ENCODE measurements around the gene PHF11. TPM values are rescaled to one million over a fixed set of nuclear protein-coding genes. Genes with fewer than 3 reads are reported as not detected.
"Not testable (repeated sequence)": the region's sequence is repeated elsewhere in the genome, so short reads cannot be mapped to it uniquely, and the experiment has no call there.

The PHF11 gene
- polyA plus RNA-seq, 6 donors from 2014 or later: 84.6 to 101 (median 97.1) TPM

DNA sequence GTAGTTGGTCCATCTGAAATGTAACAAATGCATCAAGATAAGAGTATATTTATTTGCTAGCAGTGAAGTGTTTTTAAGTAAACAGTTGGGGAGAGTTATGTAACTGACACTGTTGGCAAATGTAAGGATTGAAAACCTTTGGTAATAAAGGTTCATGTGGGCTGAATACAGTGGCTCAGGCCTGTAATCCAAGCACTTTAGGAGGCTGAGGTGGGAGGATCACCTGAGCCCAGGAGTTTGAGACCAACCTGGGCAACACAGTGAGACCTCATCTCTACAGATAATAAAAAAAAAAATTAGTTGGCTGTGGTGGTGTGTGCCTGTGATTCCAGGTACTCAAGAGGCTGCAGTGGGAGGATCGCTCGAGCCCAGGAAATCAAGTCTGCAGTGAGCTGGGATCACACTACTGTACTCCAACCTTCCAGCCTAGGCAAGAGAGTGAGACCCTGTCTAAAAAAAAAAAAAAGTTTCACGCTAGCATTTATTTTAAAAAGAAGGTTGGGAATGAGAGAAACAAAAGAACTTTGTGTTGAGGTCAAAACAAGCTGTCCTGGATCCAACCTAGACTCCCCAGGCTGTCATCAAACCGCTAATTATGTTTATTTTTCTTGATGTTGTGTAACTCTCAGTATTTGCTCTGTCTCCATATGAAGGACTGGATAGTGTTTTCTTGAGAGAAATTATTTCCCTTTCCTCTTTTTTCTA lies 31.0 kb upstream of the PHF11 start:
- no peak for ATAC-seq (ENCODE audit: low read depth in 2 of 2)
- H3K36me3 Mint-ChIP-seq: peaks cover 22 to 51% of the 10 kb centered on the region in 2 donors
- H3K9me3 Mint-ChIP-seq: peaks cover 0 to 21% (median 14%) of the 10 kb centered on the region in 7 donors
- H3K4me1 Mint-ChIP-seq: no peaks in the 10 kb centered on the region
- no peaks in the 10 kb centered on the region for H3K27me3 Mint-ChIP-seq
- DNase-seq: no peak
- no peak overlapping the region for H3K4me3 Mint-ChIP-seq
- peak overlapping the region in 2 of 6 donors; percentile 62 to 76 for H3K27ac Mint-ChIP-seq

DNA sequence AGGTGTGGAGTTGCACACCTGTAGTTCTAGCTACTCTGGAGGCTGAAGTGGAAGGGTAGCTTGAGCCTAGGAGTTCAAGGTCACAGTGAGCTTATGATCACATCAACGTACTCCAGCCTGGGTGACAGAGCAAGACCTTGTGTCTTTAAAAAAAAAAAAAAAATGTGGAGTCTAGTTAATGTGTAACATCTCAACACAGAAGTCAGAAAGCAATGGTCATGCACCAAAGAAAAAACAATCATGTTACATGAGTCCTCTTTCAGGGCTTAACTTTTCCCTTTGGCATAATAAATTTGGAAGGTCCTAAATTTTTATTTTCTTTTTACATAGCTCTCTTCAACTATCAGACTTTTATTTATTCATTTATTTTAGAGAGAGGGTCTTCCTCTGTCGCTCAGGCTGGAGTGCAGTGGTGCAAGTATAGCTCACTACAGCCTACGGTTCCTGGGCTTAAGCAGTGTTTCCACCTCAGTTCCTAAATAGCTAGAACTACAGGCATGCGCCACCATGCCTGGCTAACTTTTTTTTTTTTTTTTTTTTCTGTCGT lies 29.4 kb upstream of the PHF11 start:
- Mint-ChIP-seq H3K4me3 (no peak overlapping the region), H3K4me1 (no peaks in the 10 kb centered on the region), H3K9me3 (peaks cover 0 to 20% (median 14%) of the 10 kb centered on the region in 7 donors), H3K36me3 (peaks cover 22 to 45% of the 10 kb centered on the region in 2 donors), H3K27ac (peak overlapping the region in 1 of 6 donors; percentile 18), H3K27me3 (no peaks in the 10 kb centered on the region)
- ATAC-seq (ENCODE audit: low read depth in 2 of 2) (no peak), DNase-seq (no peak)

DNA sequence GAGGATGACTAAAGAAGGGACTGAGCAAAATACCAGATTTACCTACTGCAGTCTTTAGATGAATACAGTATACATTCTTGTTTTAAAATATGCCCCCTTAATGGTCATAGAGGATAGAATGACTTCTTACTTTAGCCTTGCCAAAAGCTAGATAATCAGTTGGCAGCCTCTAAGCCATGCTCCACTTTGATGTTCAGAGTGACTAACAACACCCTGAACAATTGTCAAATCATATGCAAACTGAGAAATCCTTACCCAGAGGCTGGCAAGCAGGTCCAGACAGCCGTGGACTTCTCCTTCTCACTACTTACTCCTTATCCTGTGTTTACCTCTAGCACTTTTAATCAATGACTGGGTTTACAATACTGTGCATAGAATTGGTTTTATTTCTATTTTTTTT lies 23.6 kb upstream of the PHF11 start:
- H3K27me3 Mint-ChIP-seq: no peaks in the 10 kb centered on the region
- peaks cover 8 to 24% of the 10 kb centered on the region in 2 donors for H3K36me3 Mint-ChIP-seq
- H3K4me3 Mint-ChIP-seq: no peak overlapping the region
- no peak for ATAC-seq (ENCODE audit: low read depth in 2 of 2)
- peaks cover 0 to 2% (median 0%) of the 10 kb centered on the region in 3 donors for H3K4me1 Mint-ChIP-seq
- peak overlapping the region in 3 of 6 donors; percentile 11 to 91 (median 80) for H3K27ac Mint-ChIP-seq
- no peaks in the 10 kb centered on the region for H3K9me3 Mint-ChIP-seq
- DNase-seq: no peak

DNA sequence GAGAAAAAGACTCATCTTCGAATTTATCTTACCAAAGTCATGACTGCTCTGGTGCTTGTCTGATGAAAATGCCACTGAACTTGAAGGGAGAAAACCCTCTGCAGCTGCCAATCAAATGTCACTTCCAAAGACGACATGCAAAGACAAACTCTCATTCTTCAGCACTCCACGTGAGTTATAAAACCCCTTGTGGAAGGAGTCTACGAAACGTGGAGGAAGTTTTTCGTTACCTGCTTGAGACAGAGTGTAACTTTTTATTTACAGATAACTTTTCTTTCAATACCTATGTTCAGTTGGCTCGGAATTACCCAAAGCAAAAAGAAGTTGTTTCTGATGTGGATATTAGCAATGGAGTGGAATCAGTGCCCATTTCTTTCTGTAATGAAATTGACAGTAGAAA lies 19.2 kb upstream of the PHF11 start:
- H3K4me3 Mint-ChIP-seq: no peak overlapping the region
- H3K4me1 Mint-ChIP-seq: peaks cover 0 to 2% (median 0%) of the 10 kb centered on the region in 3 donors
- H3K36me3 Mint-ChIP-seq: peaks cover 8 to 11% of the 10 kb centered on the region in 2 donors
- no peak overlapping the region for H3K27ac Mint-ChIP-seq
- DNase-seq (no peak), ATAC-seq (ENCODE audit: low read depth in 2 of 2) (no peak)
- no peaks in the 10 kb centered on the region for H3K27me3 Mint-ChIP-seq
- no peaks in the 10 kb centered on the region for H3K9me3 Mint-ChIP-seq

DNA sequence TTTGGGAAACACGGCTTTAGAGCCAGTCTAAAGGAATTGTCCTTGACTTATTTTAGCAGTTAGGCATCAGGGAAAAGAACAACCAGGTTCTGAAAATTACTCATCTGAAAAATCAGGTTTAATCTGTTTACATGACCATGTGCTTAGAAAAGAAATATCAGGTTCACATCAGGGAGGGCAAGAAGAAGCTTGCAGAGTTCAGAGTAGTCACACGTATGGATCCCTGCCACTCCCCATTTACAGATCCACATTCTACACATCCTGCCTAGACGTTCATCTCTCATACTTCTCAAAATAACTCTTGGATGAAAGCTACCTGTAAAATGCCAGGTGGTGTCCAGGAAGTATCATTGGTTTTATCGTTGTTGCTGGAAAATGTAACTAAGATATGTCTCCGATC lies 14.0 kb upstream of the PHF11 start:
- Mint-ChIP-seq H3K27ac (no peak overlapping the region), H3K4me3 (no peak overlapping the region), H3K9me3 (no peaks in the 10 kb centered on the region), H3K27me3 (no peaks in the 10 kb centered on the region), H3K4me1 (no peaks in the 10 kb centered on the region), H3K36me3 (peaks cover 5 to 13% of the 10 kb centered on the region in 2 donors)
- ATAC-seq (ENCODE audit: low read depth in 2 of 2): no peak
- no peak for DNase-seq

DNA sequence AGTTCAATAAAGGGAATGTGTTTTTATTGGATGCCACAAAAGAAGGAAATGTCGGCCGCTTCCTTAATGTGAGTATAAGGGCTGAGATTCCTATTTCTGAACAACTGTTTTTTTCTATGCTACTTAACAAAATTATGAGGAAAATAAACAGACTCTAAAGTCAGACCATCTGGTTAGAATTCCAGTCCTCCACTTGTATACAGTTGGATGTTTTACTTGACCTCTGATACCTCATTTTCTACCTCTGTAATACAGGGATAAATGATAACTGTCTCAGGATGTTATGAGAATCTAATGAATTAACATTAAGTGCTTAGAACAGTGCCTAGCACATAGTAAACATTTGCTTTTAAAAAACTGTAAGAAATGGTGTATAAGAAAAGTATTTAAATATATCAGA lies 7.2 kb upstream of the PHF11 start:
- Mint-ChIP-seq H3K4me3 (no peak overlapping the region), H3K36me3 (peaks cover 10 to 20% of the 10 kb centered on the region in 2 donors), H3K4me1 (no peaks in the 10 kb centered on the region), H3K27ac (no peak overlapping the region), H3K9me3 (no peaks in the 10 kb centered on the region), H3K27me3 (no peaks in the 10 kb centered on the region)
- ATAC-seq (ENCODE audit: low read depth in 2 of 2) (no peak), DNase-seq (no peak)

DNA sequence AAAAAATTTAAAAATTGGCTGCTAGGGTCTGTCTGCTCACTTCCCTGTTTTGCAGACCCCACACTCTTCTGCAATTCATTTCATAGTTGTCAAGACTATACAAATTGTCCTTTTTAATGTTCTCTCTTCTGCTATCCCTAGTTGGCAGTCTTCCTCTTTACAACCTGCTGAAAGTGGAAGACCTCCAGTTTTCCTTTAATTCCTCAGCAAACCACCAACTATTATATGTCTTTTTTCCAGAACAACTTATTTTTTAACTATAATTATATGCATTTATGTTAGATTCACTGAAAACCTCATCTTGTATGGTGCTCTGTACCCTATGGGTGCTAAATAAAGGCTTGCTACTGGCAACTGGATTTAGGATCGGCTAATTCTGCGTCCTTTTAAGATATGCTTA lies 1.1 kb upstream of the PHF11 start:
- no peaks in the 10 kb centered on the region for H3K9me3 Mint-ChIP-seq
- no peaks in the 10 kb centered on the region for H3K36me3 Mint-ChIP-seq
- peak overlapping the region in 5 of 6 donors; percentile 98 to 100 (median 99) for H3K27ac Mint-ChIP-seq
- no peaks in the 10 kb centered on the region for H3K27me3 Mint-ChIP-seq
- DNase-seq (no peak), ATAC-seq (ENCODE audit: low read depth in 2 of 2) (no peak)
- peaks cover 27 to 36% (median 32%) of the 10 kb centered on the region in 3 donors for H3K4me1 Mint-ChIP-seq
- H3K4me3 Mint-ChIP-seq: peak overlapping the region; percentile 94 to 99 (median 99)

DNA sequence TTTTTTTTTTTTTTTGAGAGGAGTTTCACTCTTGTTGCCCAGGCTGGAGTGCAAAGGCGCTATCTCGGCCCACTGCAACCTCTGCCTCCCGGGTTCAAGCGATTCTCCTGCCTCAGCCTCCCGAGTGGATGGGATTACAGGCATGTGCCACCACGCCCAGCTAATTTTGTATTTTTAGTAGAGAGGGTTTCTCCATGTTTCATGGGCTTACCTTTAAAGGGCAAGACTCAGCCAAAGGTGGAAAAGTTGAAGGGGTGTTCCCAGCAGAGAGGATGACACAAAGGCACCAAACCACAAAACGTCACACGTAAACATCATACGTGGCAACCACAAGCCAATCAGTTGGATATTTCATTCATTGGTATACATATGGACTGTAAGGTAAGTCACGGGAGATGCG lies 1.1 kb downstream of the PHF11 start:
- Mint-ChIP-seq H3K27ac (peak overlapping the region; percentile 91 to 99 (median 95)), H3K4me3 (peak overlapping the region; percentile 32 to 95 (median 92)), H3K4me1 (peaks cover 33 to 43% (median 42%) of the 10 kb centered on the region in 3 donors)
- ATAC-seq (ENCODE audit: low read depth in 2 of 2); H3K36me3 Mint-ChIP-seq; H3K9me3 Mint-ChIP-seq; H3K27me3 Mint-ChIP-seq: not testable (repeated sequence)
- peak; percentile 4 for DNase-seq

DNA sequence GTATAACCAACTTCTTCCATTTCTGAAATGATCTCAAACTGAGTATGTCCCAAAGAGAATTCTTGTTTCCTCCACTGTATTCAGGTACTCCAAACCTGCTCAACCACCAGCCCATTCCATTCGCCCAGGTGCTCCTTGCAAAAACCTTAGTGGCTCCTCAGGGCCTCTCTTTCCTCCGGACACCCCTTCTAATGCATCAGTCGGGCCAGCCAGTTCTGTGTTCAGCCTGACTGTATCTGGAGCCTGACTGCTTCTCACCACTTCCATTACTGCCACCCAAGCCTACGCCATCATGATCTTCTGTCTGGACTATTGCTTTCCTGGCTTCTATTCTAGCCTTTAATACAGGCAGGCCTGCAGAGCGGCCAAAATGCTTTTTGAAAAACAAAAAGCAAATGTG lies 1.5 kb downstream of the PHF11 start:
- H3K27ac Mint-ChIP-seq: peak overlapping the region; percentile 74 to 99 (median 95)
- no peaks in the 10 kb centered on the region for H3K9me3 Mint-ChIP-seq
- H3K4me3 Mint-ChIP-seq: peak overlapping the region; percentile 69 to 95 (median 92)
- peaks cover 0 to 7% of the 10 kb centered on the region in 2 donors for H3K36me3 Mint-ChIP-seq
- H3K4me1 Mint-ChIP-seq: peaks cover 33 to 43% (median 42%) of the 10 kb centered on the region in 3 donors
- DNase-seq (no peak), ATAC-seq (ENCODE audit: low read depth in 2 of 2) (no peak)
- no peaks in the 10 kb centered on the region for H3K27me3 Mint-ChIP-seq

DNA sequence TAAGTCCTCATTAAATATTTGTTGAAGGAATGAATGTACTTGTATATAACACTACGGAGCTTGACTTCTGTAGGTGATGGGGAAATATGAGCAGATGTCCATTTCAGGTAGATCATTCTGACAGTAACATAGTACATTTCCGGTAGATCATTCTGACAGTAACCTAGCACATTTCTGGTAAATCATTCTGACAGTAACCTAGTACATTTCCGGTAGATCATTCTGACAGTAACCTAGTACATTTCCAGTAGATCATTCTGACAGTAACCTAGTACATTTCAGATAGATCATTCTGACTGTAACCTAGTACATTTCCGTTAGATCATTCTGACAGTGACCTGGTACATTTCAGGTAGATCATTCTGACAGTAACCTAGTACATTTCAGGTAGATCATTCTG lies 2.5 kb downstream of the PHF11 start:
- peaks cover 0 to 1% (median 0%) of the 10 kb centered on the region in 7 donors for H3K9me3 Mint-ChIP-seq
- peak overlapping the region in 2 of 6 donors; percentile 97 to 98 for H3K27ac Mint-ChIP-seq
- DNase-seq: no peak
- no peak for ATAC-seq (ENCODE audit: low read depth in 2 of 2)
- peaks cover 0 to 13% of the 10 kb centered on the region in 2 donors for H3K36me3 Mint-ChIP-seq
- H3K4me1 Mint-ChIP-seq: peaks cover 37 to 49% (median 46%) of the 10 kb centered on the region in 3 donors
- no peaks in the 10 kb centered on the region for H3K27me3 Mint-ChIP-seq
- H3K4me3 Mint-ChIP-seq: peak overlapping the region in 3 of 8 donors; percentile 94 to 95 (median 94)

DNA sequence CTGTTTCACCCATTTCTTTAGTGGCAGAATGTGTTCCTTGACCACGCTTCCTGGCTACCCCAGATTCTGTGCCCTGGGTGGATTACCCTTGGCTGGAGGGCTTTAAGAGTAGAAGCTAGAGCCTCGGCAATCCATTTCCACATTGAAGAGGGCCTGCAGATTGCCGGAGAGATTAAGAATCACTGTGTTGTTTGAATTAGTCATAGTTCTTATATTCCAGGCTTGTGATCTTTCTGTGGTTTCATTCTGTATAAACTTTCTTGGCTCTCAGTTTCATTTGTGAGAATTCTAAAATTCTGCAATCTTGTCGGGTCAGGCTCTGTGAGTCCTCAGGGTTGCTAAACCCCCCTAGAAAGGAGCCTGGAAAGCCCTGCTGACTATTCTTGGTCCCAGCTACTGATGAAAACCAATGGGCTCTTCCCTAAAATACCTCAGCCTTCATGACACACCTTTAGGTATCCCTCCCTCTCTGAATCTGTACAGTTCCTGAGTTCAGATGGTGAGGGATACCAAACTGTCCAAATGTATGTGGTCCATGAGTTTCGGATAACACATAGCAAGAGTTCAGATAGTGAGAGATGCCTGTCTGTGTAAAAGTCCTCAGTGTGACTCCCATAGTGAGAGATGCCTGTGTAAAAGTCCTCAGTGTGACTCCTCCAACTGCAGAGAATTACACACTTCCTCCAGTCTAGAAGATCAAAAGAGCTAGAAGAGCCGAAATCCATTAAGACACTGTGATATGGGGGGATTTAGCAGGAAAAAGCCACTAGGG lies 4.3 kb downstream of the PHF11 start:
- peak overlapping the region in 2 of 8 donors; percentile 7 to 43 for H3K4me3 Mint-ChIP-seq
- peaks cover 0 to 18% of the 10 kb centered on the region in 2 donors for H3K36me3 Mint-ChIP-seq
- DNase-seq (no peak), ATAC-seq (ENCODE audit: low read depth in 2 of 2) (no peak)
- H3K4me1 Mint-ChIP-seq: peaks cover 38 to 56% (median 49%) of the 10 kb centered on the region in 3 donors
- H3K27ac Mint-ChIP-seq: peak overlapping the region in 5 of 6 donors; percentile 61 to 87 (median 76)
- peaks cover 0 to 1% (median 0%) of the 10 kb centered on the region in 7 donors for H3K9me3 Mint-ChIP-seq
- H3K27me3 Mint-ChIP-seq: no peaks in the 10 kb centered on the region

DNA sequence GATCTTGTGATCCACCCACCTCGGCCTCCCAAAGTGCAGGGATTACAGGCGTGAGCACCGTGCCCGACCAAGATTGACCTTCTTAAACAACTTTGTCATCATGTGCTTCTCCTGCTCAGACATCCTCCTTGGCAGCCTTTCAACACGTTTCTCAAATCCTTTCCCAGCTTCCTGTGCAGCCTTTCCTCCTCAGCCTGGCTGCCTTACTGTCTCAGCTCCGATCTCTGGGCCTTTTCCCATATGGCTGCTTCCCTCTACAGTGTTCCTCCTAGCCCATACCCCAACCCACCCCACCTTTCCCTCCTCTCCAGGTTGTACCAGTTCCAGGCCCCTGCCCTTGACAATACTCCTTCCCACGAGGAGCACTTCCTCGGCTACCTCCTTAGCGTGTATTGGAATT lies 7.2 kb downstream of the PHF11 start:
- Mint-ChIP-seq H3K9me3 (peaks cover 0 to 1% (median 0%) of the 10 kb centered on the region in 7 donors), H3K27me3 (no peaks in the 10 kb centered on the region), H3K4me1 (peaks cover 28 to 49% (median 28%) of the 10 kb centered on the region in 3 donors), H3K4me3 (peak overlapping the region in 2 of 8 donors; percentile 16 to 20), H3K27ac (peak overlapping the region in 3 of 6 donors; percentile 47 to 91 (median 56)), H3K36me3 (peaks cover 5 to 25% of the 10 kb centered on the region in 2 donors)
- no peak for ATAC-seq (ENCODE audit: low read depth in 2 of 2)
- no peak for DNase-seq

DNA sequence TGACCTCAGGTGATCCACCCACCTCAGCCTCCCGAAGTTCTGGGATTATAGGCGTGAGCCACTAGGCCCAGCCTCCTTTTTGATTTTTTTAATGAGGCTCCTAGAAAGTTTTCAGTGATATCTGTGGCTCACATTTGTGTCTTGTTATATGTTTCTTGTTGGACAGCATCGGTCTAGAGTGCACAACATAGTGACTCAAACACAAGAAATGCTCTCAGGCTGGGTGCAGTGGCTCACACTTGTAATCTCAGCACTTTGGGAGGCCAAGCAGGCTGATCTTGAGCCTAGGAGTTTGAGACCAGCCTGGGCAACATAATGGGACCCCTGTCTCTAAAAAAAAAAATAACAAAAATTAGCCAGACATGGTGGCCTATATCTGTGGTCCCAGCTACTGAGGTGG lies 8.2 kb downstream of the PHF11 start:
- peak overlapping the region in 1 of 6 donors; percentile 15 for H3K27ac Mint-ChIP-seq
- H3K27me3 Mint-ChIP-seq: no peaks in the 10 kb centered on the region
- H3K9me3 Mint-ChIP-seq: peaks cover 0 to 1% (median 0%) of the 10 kb centered on the region in 7 donors
- DNase-seq (no peak), ATAC-seq (ENCODE audit: low read depth in 2 of 2) (no peak)
- H3K4me3 Mint-ChIP-seq: no peak overlapping the region
- peaks cover 20 to 41% (median 21%) of the 10 kb centered on the region in 3 donors for H3K4me1 Mint-ChIP-seq
- H3K36me3 Mint-ChIP-seq: peaks cover 10 to 25% of the 10 kb centered on the region in 2 donors
